Caco-2 (cell line): ENCODE measurements around the gene CLDND2. TPM values are rescaled to one million over a fixed set of nuclear protein-coding genes. Genes with fewer than 3 reads are reported as not detected.

Source experiments
- BruUV-seq: library from RNA; stranded (reverse); fragments of 400-500 nt; replicated peaks from 2 replicates; lab custom pipeline; 2021; lab: Mats Ljungman, UMichigan
- CTCF ChIA-PET: fragments of 300-600 bp; sonication (Branson Sonifier 250); formaldehyde crosslinking; loops from one replicate; lab custom pipeline; 2022; ENCODE audit warnings: antibody characterized with exemption; lab: Charles Lee
- POLR2A ChIA-PET: fragments of 300-600 bp; sonication (Branson Sonifier 250); formaldehyde crosslinking; loops from one replicate; lab custom pipeline; 2022; ENCODE audit warnings: antibody characterized with exemption; lab: Charles Lee
- DNase-seq, 2 experiments: peaks; one replicate each; pipeline versions ENCODE4 v3.0.0 to v3.0.0-alpha.2; 2020 to 2022
- H3K27me3 ChIP-seq: replicated peaks from 2 replicates; pipeline ENCODE4 v1.6.0; 2011; ENCODE audit warnings: low read length; ENCODE audit not compliant: control insufficient read depth, insufficient read depth
- H3K36me3 ChIP-seq: 2 replicates; pipeline ENCODE4 v1.5.1; 2011; ENCODE audit warnings: low read length; ENCODE audit not compliant: control insufficient read depth, insufficient read depth
- H3K4me1 ChIP-seq: fragments of 250-450 bp; sonication (Bioruptor Pico); 2 replicates; pipeline ENCODE4 v1.5.1; 2020; ENCODE audit warnings: mild to moderate bottlenecking
- H3K4me3 ChIP-seq: 2 replicates; pipeline ENCODE4 v1.5.1; 2011; ENCODE audit warnings: low read depth, mild to moderate bottlenecking, control low read depth, low read length
- H3K9me3 ChIP-seq: fragments of 250-450 bp; sonication (Bioruptor Pico); 2 replicates; pipeline ENCODE4 v1.5.1; 2020; ENCODE audit warnings: mild to moderate bottlenecking, moderate library complexity
- H3K27ac Mint-ChIP-seq: one replicate; pipeline ENCODE4 v1.8.0; 2022; ENCODE audit warnings: mixed read lengths; ENCODE audit not compliant: unreplicated experiment
- H3K27me3 Mint-ChIP-seq: one replicate; pipeline ENCODE4 v1.8.0; 2022; ENCODE audit warnings: mixed read lengths; ENCODE audit not compliant: insufficient read depth, unreplicated experiment
- H3K36me3 Mint-ChIP-seq: one replicate; pipeline ENCODE4 v1.8.0; 2022; ENCODE audit warnings: mild to moderate bottlenecking, mixed read lengths; ENCODE audit not compliant: insufficient read depth, unreplicated experiment
- H3K4me1 Mint-ChIP-seq: one replicate; pipeline ENCODE4 v1.8.0; 2022; ENCODE audit warnings: low read depth, mixed read lengths; ENCODE audit not compliant: unreplicated experiment
- H3K4me3 Mint-ChIP-seq: one replicate; pipeline ENCODE4 v1.8.0; 2022; ENCODE audit warnings: mild to moderate bottlenecking, moderate library complexity, mixed read lengths; ENCODE audit not compliant: unreplicated experiment
- H3K9me3 Mint-ChIP-seq: one replicate; pipeline ENCODE4 v1.8.0; 2022; ENCODE audit warnings: mixed read lengths; ENCODE audit not compliant: unreplicated experiment
- intact Hi-C: fragments of 100-400 bp; cut with micrococcal nuclease; formaldehyde crosslinking; loops from one replicate; pipeline ENCODE4 v1.10.0; 2022; ENCODE audit not compliant: unreplicated experiment
- total RNA-seq: library from RNA; stranded (reverse); gene quantifications from 2 replicates; pipeline ENCODE4 v1.2.3, GENCODE V29; 2022
- TF ChIP-seq, protein P1 (sequence below), 2 experiments: fragments of 200-600 bp in 1 of 2; IDR thresholded peaks; 1 replicate in 1 of 2; 2 replicates in 1 of 2; pipeline versions ENCODE4 v1.5.1 to v1.8.0; 2011 to 2022; ENCODE audit warnings: antibody characterized with exemption in 1 of 2, control low read depth in 1 of 2, inconsistent platforms in 1 of 2, low read depth in 1 of 2, low read length in 1 of 2, mild to moderate bottlenecking in 1 of 2, moderate library complexity in 1 of 2; ENCODE audit not compliant: insufficient read depth in 1 of 2, severe bottlenecking in 1 of 2, unreplicated experiment in 1 of 2

CLDND2 gene
- total RNA-seq, 1 experiment from 2014 or later = 1.6 TPM

DNA sequence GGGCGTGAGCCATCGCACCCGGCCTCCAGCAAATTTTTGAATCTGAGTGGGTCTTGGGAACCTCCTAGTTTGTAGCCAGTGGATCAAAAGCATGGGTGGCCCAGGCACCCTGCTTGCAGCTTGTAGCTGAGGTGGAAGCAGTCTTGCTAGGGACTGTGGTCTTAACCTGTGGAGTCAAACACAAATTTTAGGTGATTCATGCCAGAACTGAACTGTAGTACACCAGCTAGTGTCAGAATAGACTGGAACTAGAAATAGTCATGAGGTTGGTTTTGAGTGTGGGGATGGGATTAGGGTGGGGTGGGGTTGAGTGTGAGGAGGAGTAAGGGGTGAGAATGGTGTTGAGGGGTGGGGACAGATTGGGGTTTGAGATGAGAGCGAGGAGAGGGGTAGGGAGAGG lies 13.2 kb upstream of the CLDND2 start:
- TF ChIP-seq, protein P1, sequence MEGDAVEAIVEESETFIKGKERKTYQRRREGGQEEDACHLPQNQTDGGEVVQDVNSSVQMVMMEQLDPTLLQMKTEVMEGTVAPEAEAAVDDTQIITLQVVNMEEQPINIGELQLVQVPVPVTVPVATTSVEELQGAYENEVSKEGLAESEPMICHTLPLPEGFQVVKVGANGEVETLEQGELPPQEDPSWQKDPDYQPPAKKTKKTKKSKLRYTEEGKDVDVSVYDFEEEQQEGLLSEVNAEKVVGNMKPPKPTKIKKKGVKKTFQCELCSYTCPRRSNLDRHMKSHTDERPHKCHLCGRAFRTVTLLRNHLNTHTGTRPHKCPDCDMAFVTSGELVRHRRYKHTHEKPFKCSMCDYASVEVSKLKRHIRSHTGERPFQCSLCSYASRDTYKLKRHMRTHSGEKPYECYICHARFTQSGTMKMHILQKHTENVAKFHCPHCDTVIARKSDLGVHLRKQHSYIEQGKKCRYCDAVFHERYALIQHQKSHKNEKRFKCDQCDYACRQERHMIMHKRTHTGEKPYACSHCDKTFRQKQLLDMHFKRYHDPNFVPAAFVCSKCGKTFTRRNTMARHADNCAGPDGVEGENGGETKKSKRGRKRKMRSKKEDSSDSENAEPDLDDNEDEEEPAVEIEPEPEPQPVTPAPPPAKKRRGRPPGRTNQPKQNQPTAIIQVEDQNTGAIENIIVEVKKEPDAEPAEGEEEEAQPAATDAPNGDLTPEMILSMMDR (IDR thresholded peaks at IDR 0.05; ENCODE audit: insufficient read depth in 1 of 2, low read depth in 1 of 2, low read length in 1 of 2, severe bottlenecking in 1 of 2, unreplicated experiment in 1 of 2) = no peak
- Mint-ChIP-seq H3K9me3 (no peaks in the 10 kb centered on the region), H3K4me1 (no peaks in the 10 kb centered on the region), H3K27me3 (no peaks in the 10 kb centered on the region), H3K36me3 (no peaks in the 10 kb centered on the region), H3K27ac (no peak overlapping the region), H3K4me3 (no peak overlapping the region)
- ChIA-PET POLR2A (no interaction called here), CTCF (interaction anchor here (1.7 kb wide), 1 partner anchor 42 kb away, joined by 4 read pairs; no protein-coding TSS in a partner anchor)
- intact Hi-C loops = no loop called here
- no TSS peak for BruUV-seq
- H3K9me3 ChIP-seq = peaks cover 14% of the 10 kb centered on the region
- H3K4me3 ChIP-seq = no peak overlapping the region
- H3K4me1 ChIP-seq = no peaks in the 10 kb centered on the region
- H3K27me3 ChIP-seq = no peaks in the 10 kb centered on the region
- DNase-seq = no peak
- H3K36me3 ChIP-seq = no peaks in the 10 kb centered on the region

DNA sequence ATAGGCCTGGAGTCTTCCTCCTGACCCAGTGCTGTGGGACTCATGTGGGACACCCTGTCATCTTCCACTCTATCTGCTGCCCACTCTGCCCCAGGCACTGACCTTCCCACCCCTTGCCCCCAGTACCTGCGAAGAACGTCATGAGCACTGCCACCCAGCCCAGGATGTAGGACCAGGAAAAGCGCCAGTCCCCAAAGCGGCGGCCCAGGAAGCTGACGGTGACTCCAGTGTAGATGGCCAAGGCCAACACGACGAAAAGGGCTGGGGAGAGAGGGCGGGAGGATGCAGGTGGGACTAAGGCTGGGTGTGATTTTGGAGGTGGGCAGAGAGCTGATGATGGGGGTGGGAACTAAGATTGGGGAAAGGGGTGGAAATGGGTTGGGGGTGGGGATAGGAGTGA lies 11.6 kb upstream of the CLDND2 start:
- no TSS peak for BruUV-seq
- Histone ChIP-seq H3K4me1 (no peaks in the 10 kb centered on the region), H3K27me3 (no peaks in the 10 kb centered on the region), H3K9me3 (peaks cover 14% of the 10 kb centered on the region), H3K4me3 (no peak overlapping the region), H3K36me3 (no peaks in the 10 kb centered on the region)
- POLR2A ChIA-PET = no interaction called here
- TF ChIP-seq, protein P1 (IDR thresholded peaks at IDR 0.05; ENCODE audit: insufficient read depth in 1 of 2, low read depth in 1 of 2, low read length in 1 of 2, severe bottlenecking in 1 of 2, unreplicated experiment in 1 of 2) = no peak
- H3K27ac Mint-ChIP-seq = no peak overlapping the region
- H3K4me1 Mint-ChIP-seq = no peaks in the 10 kb centered on the region
- DNase-seq = no peak
- H3K27me3 Mint-ChIP-seq = no peaks in the 10 kb centered on the region
- intact Hi-C loops = no loop called here
- no peak overlapping the region for H3K4me3 Mint-ChIP-seq
- CTCF ChIA-PET = no interaction called here
- H3K36me3 Mint-ChIP-seq = no peaks in the 10 kb centered on the region
- no peaks in the 10 kb centered on the region for H3K9me3 Mint-ChIP-seq

DNA sequence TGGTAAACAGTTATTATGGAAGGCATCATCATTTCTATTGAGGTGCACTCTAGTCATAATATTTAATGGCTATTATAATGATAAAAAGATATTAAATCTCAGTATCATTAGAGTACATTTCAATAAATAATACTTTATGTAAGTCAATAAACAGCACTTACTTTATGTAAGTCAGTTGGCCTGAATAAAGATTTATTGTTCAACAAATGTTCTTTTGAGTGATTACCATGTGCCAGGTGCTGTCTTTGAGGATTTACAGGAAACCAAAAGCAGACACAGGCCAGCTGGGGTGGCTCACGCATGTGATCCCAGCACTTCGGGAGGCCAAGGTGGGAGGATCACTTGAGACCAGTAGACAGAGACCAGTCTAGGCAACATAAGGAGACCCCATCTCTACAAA lies 8.6 kb upstream of the CLDND2 start:
- DNase-seq = no peak
- Histone ChIP-seq H3K27me3 (no peaks in the 10 kb centered on the region), H3K36me3 (no peaks in the 10 kb centered on the region), H3K9me3 (peaks cover 14% of the 10 kb centered on the region), H3K4me1 (no peaks in the 10 kb centered on the region), H3K4me3 (no peak overlapping the region)
- H3K9me3 Mint-ChIP-seq = no peaks in the 10 kb centered on the region
- H3K36me3 Mint-ChIP-seq = no peaks in the 10 kb centered on the region
- no peaks in the 10 kb centered on the region for H3K4me1 Mint-ChIP-seq
- no TSS peak for BruUV-seq
- no peaks in the 10 kb centered on the region for H3K27me3 Mint-ChIP-seq
- TF ChIP-seq, protein P1 (IDR thresholded peaks at IDR 0.05; ENCODE audit: insufficient read depth in 1 of 2, low read depth in 1 of 2, low read length in 1 of 2, severe bottlenecking in 1 of 2, unreplicated experiment in 1 of 2) = no peak
- ChIA-PET POLR2A (interaction anchor here (2.0 kb wide), 1 partner anchor 10 kb away, joined by 10 read pairs; no protein-coding TSS in a partner anchor), CTCF (no interaction called here)
- intact Hi-C loops = no loop called here
- H3K4me3 Mint-ChIP-seq = no peak overlapping the region
- no peak overlapping the region for H3K27ac Mint-ChIP-seq
